Heart left ventricle (tissue), 16 donors: Measurements from ENCODE around the gene SERPINA5. TPM values are rescaled to one million over a fixed set of nuclear protein-coding genes. Genes with fewer than 3 reads are reported as not detected.

Experiments
- ATAC-seq, 4 donors: fragments of 200-7000 bp; cut with Tn5 transposase; one replicate each; pipeline ENCODE4 v1.9.1; 2020 to 2022; ENCODE audit warnings: moderate library complexity in 4 of 4, mild to moderate bottlenecking in 3 of 4, moderate number of reproducible peaks in 1 of 4
- DNase-seq, 5 donors: peaks; one replicate each; pipeline ENCODE4 v3.0.0-alpha.2; 2020
- H3K27ac ChIP-seq, 12 donors: fragments of 200-600 bp; sonication (generic) in 4 of 12; one replicate each; pipeline versions ENCODE4 v1.5.0 to v1.8.0; 2016 to 2022; ENCODE audit warnings: mild to moderate bottlenecking in 2 of 12
- H3K27me3 ChIP-seq, 9 donors: fragments of 200-600 bp; sonication (generic) in 2 of 9; one replicate each; pipeline versions ENCODE4 v1.5.1 to v1.8.0; 2016 to 2022; ENCODE audit warnings: mild to moderate bottlenecking in 3 of 9
- H3K36me3 ChIP-seq, 9 donors: fragments of 200-600 bp; sonication (generic) in 2 of 9; one replicate each; pipeline versions ENCODE4 v1.5.0 to v1.8.0; 2018 to 2022; ENCODE audit warnings: mild to moderate bottlenecking in 2 of 9
- H3K4me1 ChIP-seq, 12 donors: fragments of 200-600 bp; sonication (generic) in 4 of 12; one replicate each; pipeline versions ENCODE4 v1.5.0 to v1.8.0; 2016 to 2022; ENCODE audit warnings: mild to moderate bottlenecking in 3 of 12
- H3K4me3 ChIP-seq, 12 donors: fragments of 200-600 bp; sonication (generic) in 4 of 12; one replicate each; pipeline versions ENCODE4 v1.5.0 to v1.8.0; 2017 to 2022; ENCODE audit warnings: mild to moderate bottlenecking in 9 of 12, moderate library complexity in 4 of 12
- H3K9me3 ChIP-seq, 12 donors: fragments of 200-600 bp; sonication (generic) in 4 of 12; one replicate each; pipeline versions ENCODE4 v1.5.0 to v1.8.0; 2016 to 2022; ENCODE audit warnings: mild to moderate bottlenecking in 1 of 12
- CTCF ChIP-seq, 12 donors: fragments of 200-600 bp; sonication (generic) in 4 of 12; IDR thresholded peaks; one replicate each; pipeline versions ENCODE4 v1.5.0 to v1.8.0; 2018 to 2022; ENCODE audit warnings: antibody characterized with exemption in 12 of 12, mild to moderate bottlenecking in 5 of 12
- POLR2A ChIP-seq, 2 donors: fragments of 450-650 bp; IDR thresholded peaks; one replicate each; pipeline ENCODE4 v1.6.1; 2017; ENCODE audit warnings: antibody characterized with exemption in 2 of 2, mild to moderate bottlenecking in 2 of 2, moderate library complexity in 2 of 2
- WGBS, 4 donors: extraction: QIAGEN DNeasy Blood & Tissue Kit in 2 of 4; methylation state at CpG; one replicate each; pipeline versions ENCODE4 v1.1.5 to v1.1.7; 2013 to 2018; 5-methylcytosine and 5-hydroxymethylcytosine counted together
- intact Hi-C, 10 donors: fragments of 100-400 bp; cut with DNase I; formaldehyde crosslinking; loops; one replicate each; pipeline versions ENCODE4 v1.11.1 to v1.14.2; 2022
- polyA plus RNA-seq, 2 donors: library from polyadenylated mRNA; stranded (reverse); fragments of 200-250 nt; gene quantifications; one replicate each; pipeline ENCODE4 v1.2.3, GENCODE V29; 2013
- total RNA-seq, 9 donors: library from RNA; depleted of rRNA in 2 of 9; stranded (reverse); fragments of >200 nt in 2 of 9; fragmentation: NEBNext Ultra II Directional in 3 of 9; extraction: Animal tissue kit (Norgen Biotek cat#: 25700) in 3 of 9; gene quantifications; one replicate each; pipeline versions ENCODE4 v1.1.0 to v1.2.4, GENCODE V29; 2016 to 2023
- donor health status: ischemic (EF 13 %, LVEDD 7.1; RV severe dilation, severe dysfunction).
- donor health status: healthy with polysubstance abuse.
- donor health status: DM: no; HTN: yes; CAD: no.
- donor health status: DM: no; HTN: no; CAD: no.
- donor health status: ischemic (EF 25% LVEDD 6.9; RV normal size, moderate dysfunction).
- donor health status: ischemic (EF 25% LVEDD 5.7; RV mildly dilated, moderate dysfunction).
- donor health status: healthy.
- donor health status: DM: yes; HTN: yes; CAD: no.
- donor health status: ischemic (EF 35%, LVEDD 5.7; RV mildly dilated, moderate dysfunction).
- donor health status: nonischemic (EF 11% LVEDD 7.7; RV severe dilation, severe dysfunction).
- donor health status: DM: yes; HTN: yes; CAD: no.
- donor health status: PGD.
- donor health status: ischemic (EF 29% LVEDD 5.4; RV normal size, mild dysfunction).
- donor health status: nonischemic (EF 23%, LVEDD 6.1; RV moderate dilation, normal function).

SERPINA5 gene
- total and polyA plus RNA-seq, 11 donors = 0.54 to 4.5 (median 1.1) TPM

DNA sequence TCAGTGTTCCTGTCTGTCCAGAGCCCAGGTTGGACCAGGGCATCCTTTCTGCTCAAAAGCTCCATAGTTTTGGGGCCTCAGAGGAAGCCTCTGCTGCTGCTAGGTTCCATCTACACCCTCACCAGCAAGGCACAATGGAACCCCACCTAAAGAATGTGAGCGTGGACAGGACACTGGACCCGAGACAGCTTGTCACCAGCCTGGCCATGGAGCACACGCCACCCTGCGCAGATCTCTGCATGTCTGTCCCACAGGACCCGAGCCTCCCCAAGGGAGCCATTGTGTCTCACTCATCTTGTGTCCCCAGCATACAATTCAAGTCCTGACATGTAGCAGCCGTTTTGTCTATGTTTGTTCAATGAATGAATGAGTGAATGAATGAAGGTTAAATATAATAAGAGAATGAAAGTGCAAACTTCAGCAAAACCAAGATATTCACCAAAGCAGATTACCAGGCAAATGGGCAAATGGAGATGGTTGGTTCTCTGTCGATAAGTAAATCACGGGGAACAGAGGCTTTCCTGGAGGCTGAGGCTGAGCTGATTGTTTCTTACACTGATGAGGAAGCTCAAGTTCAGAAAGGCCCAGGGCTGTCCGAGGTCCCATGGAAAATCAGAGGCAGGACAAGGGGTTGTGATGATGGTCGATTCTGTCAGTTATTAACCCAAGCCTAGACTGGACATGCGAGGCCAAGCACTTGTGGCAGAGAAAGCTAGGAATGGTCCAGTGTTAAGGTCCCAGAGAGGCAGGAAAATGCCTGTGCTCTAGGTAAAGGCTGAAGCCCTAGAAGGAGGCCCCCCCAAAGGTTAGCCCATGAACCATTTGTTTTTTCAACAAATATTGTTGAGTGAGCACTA is 58.0 kb downstream of the SERPINA5 start:
- H3K9me3 ChIP-seq = no peaks in the 10 kb centered on the region
- no peaks in the 10 kb centered on the region for H3K36me3 ChIP-seq
- TF ChIP-seq POLR2A (IDR thresholded peaks at IDR 0.05) (no peak), CTCF (IDR thresholded peaks at IDR 0.05) (no peak)
- ATAC-seq = no peak
- no peak overlapping the region for H3K4me3 ChIP-seq
- no peak for DNase-seq
- H3K4me1 ChIP-seq = no peaks in the 10 kb centered on the region
- no peak overlapping the region for H3K27ac ChIP-seq
- intact Hi-C loops = no loop called here
- WGBS, 4 donors = 78 to 87% (median 80%) methylated on average over 10 to 11 of the region's 11 CpGs
- no peaks in the 10 kb centered on the region for H3K27me3 ChIP-seq

DNA sequence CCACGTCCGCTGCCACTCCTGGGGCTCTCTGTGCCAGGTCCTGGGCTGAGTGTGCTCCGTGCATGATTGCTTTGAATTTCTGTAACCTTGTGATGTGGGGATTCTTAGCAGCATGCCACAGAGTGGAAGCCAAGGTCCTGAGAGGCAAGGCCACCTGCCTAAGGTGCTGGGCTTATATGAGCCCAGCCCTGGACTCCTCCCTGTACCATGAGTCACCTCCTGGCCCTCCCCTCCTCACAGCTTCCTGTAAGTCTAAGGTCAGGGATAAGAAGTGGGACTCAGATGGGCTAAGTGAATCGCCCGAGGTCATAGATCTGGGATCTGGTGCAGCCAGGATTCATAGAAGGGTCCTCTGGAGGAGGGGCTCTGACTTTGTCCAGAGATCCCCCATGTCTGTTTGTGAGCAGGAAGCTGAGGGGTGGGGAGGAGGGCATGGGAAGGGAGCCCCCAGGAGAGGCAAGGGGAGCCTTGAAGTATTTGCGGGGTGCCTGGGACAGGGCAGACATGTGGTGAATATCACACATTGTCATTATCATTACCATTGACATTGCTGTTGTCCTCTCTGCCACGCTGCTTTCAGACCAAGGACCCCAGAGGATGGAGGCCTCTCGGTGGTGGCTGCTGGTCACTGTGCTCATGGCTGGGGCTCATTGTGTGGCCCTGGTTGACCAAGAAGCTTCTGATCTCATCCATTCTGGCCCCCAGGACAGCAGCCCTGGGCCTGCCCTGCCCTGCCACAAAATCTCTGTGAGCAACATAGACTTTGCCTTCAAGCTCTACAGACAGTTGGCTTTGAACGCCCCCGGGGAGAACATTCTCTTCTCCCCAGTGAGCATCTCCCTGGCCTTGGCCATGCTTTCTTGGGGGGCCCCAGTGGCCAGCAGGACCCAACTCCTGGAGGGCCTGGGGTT is 59.8 kb downstream of the SERPINA5 start:
- no peaks in the 10 kb centered on the region for H3K27me3 ChIP-seq
- intact Hi-C loops = no loop called here
- DNase-seq (no peak), ATAC-seq (no peak)
- no peak for TF ChIP-seq CTCF (IDR thresholded peaks at IDR 0.05)
- no peak for TF ChIP-seq POLR2A (IDR thresholded peaks at IDR 0.05)
- no peaks in the 10 kb centered on the region for H3K9me3 ChIP-seq
- H3K27ac ChIP-seq = no peak overlapping the region
- no peaks in the 10 kb centered on the region for H3K4me1 ChIP-seq
- WGBS, 4 donors = 73 to 89% (median 84%) methylated on average over 7 to 10 of the region's 10 CpGs
- no peak overlapping the region for H3K4me3 ChIP-seq
- no peaks in the 10 kb centered on the region for H3K36me3 ChIP-seq

DNA sequence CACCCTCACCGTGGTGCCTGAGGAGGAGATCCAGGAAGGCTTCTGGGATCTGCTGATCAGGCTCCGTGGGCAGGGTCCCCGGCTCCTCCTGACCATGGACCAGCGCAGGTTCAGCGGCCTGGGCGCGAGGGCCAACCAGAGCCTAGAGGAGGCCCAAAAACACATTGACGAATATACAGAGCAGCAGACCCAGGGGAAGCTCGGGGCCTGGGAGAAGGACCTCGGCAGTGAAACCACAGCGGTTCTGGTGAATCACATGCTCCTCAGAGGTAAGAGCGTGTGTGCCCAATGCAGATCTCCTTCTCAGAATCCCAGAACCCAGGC is 60.4 kb downstream of the SERPINA5 start:
- ATAC-seq = no peak

More for the DNA sequence above, 60.4 kb downstream of the SERPINA5 start:
- WGBS, 4 donors = 91 to 96% (median 95%) methylated on average over 10 to 12 of the region's 12 CpGs
- no peaks in the 10 kb centered on the region for H3K36me3 ChIP-seq
- no peak for DNase-seq
- no peak for TF ChIP-seq CTCF (IDR thresholded peaks at IDR 0.05)
- no peak for TF ChIP-seq POLR2A (IDR thresholded peaks at IDR 0.05)
- no peak overlapping the region for H3K27ac ChIP-seq
- intact Hi-C loops = no loop called here
- H3K27me3 ChIP-seq = no peaks in the 10 kb centered on the region
- no peak overlapping the region for H3K4me3 ChIP-seq
- H3K9me3 ChIP-seq = no peaks in the 10 kb centered on the region
- no peaks in the 10 kb centered on the region for H3K4me1 ChIP-seq

Other genes starting within 250 kb of the SERPINA5 start
- gene SERPINA2, start 214.7 kb upstream of the SERPINA5 start, total RNA-seq = not detected
- not detected for gene SERPINA2, start 214.7 kb upstream of the SERPINA5 start, polyA plus RNA-seq
- 10 to 100 TPM in 2 of 9 donors, 1 to 10 TPM in 7; 1.7 to 53.4 (median 4.4) TPM for gene SERPINA1, start 192.8 kb upstream of the SERPINA5 start, total RNA-seq
- 1 to 10 TPM in 1 of 2 donors, under 1 TPM in 1; 0.99 to 8.7 TPM for gene SERPINA1, start 192.8 kb upstream of the SERPINA5 start, polyA plus RNA-seq
- not detected for gene SERPINA11, start 128.6 kb upstream of the SERPINA5 start, total RNA-seq
- gene SERPINA11, start 128.6 kb upstream of the SERPINA5 start, polyA plus RNA-seq = not detected
- gene SERPINA9, start 105.2 kb upstream of the SERPINA5 start, total RNA-seq = not detected
- not detected for gene SERPINA9, start 105.2 kb upstream of the SERPINA5 start, polyA plus RNA-seq
- gene SERPINA12, start 72.0 kb upstream of the SERPINA5 start, total RNA-seq = not detected
- not detected for gene SERPINA12, start 72.0 kb upstream of the SERPINA5 start, polyA plus RNA-seq
- gene SERPINA4, start 20.0 kb upstream of the SERPINA5 start, total RNA-seq = not detected
- not detected for gene SERPINA4, start 20.0 kb upstream of the SERPINA5 start, polyA plus RNA-seq
- gene SERPINA3, start 31.0 kb downstream of the SERPINA5 start, total RNA-seq = 100 to 1,000 TPM in 2 of 9 donors, 10 to 100 TPM in 5, 1 to 10 TPM in 2; 2.7 to 105 (median 23.0) TPM
- 100 to 1,000 TPM in 1 of 2 donors, 10 to 100 TPM in 1; 23.6 to 205 TPM for gene SERPINA3, start 31.0 kb downstream of the SERPINA5 start, polyA plus RNA-seq
- 1 to 10 TPM in 1 of 9 donors, under 1 TPM in 4, not detected in 4; 0.22 to 1.3 (median 0.37) TPM for gene GSC, start 188.7 kb downstream of the SERPINA5 start, total RNA-seq
- under 1 TPM in 1 of 2 donors, not detected in 1; 0.15 TPM for gene GSC, start 188.7 kb downstream of the SERPINA5 start, polyA plus RNA-seq